ENCODE data around the gene AP2M1.
A peak's percentile ranks its signal among the peaks of the same experiment; 100 is the strongest.

- TF ChIP-seq REST (IDR thresholded peaks at IDR 0.05): peak; percentile 48
- TF ChIP-seq, protein P1, sequence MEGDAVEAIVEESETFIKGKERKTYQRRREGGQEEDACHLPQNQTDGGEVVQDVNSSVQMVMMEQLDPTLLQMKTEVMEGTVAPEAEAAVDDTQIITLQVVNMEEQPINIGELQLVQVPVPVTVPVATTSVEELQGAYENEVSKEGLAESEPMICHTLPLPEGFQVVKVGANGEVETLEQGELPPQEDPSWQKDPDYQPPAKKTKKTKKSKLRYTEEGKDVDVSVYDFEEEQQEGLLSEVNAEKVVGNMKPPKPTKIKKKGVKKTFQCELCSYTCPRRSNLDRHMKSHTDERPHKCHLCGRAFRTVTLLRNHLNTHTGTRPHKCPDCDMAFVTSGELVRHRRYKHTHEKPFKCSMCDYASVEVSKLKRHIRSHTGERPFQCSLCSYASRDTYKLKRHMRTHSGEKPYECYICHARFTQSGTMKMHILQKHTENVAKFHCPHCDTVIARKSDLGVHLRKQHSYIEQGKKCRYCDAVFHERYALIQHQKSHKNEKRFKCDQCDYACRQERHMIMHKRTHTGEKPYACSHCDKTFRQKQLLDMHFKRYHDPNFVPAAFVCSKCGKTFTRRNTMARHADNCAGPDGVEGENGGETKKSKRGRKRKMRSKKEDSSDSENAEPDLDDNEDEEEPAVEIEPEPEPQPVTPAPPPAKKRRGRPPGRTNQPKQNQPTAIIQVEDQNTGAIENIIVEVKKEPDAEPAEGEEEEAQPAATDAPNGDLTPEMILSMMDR (IDR thresholded peaks at IDR 0.05; ENCODE audit: low read depth, low read length, missing input control): no peak
- peak; percentile 62 for TF ChIP-seq SP1 (IDR thresholded peaks at IDR 0.05)
- peak in 1 of 2 donors; percentile 71 for TF ChIP-seq JUND (IDR thresholded peaks at IDR 0.05)
Measured at GRCh38 chr3:184185461-184186183, 11.0 kb downstream of the AP2M1 start.
